ENCODE measurements around the gene PTPRC. TPM values are rescaled to one million over a fixed set of nuclear protein-coding genes. Genes with fewer than 3 reads are reported as not detected.

PTPRC gene
- total and polyA plus RNA-seq, 2 experiments from 2014 or later, result 0.66 to 0.86 TPM

DNA sequence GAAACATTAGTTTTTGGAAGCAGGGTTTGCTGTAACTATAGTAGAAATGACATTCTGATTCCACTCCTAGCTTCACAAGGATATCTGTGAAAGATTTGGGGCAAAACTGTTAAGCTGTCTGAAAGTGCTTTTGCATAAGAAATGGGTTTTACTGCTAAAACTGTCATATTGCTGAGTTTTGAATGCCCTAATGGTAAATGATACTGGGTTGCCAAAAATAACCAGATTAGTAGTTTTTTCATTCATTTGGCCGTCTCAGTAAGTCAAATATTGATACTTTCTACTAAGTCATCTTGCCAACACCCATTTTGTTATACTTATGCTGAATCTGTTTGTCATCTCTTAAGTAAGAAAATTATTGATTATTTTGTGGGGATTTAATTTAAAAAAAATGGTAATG lies 399 bp upstream of the PTPRC start:
- Histone ChIP-seq H3K4me3 (no peak overlapping the region), H3K4me1 (ENCODE audit: insufficient read depth) (peaks cover 8% of the 10 kb centered on the region), H2AFZ (peak overlapping the region; percentile 51; the same call in 1 of the 2 replicates), H3K27me3 (replicated peaks; ENCODE audit: insufficient read depth) (no peaks in the 10 kb centered on the region), H3K9me2 (ENCODE audit: insufficient read depth) (no peaks in the 10 kb centered on the region), H3K36me3 (ENCODE audit: low read depth) (no peaks in the 10 kb centered on the region), H3K27ac (no peak overlapping the region), H3K9ac (no peak overlapping the region), H3K9me3 (ENCODE audit: low read depth) (no peaks in the 10 kb centered on the region), H3K79me2 (ENCODE audit: insufficient read depth) (no peaks in the 10 kb centered on the region), H3K4me2 (ENCODE audit: unreplicated experiment) (no peak overlapping the region), H3F3A (ENCODE audit: insufficient read depth) (no peaks in the 10 kb centered on the region), H4K20me1 (ENCODE audit: insufficient read depth) (no peaks in the 10 kb centered on the region)
- 69 to 71% methylated on average over 1 of the region's 1 CpG for WGBS, 2 experiments (ENCODE audit: low coverage in 1 of 2, low lambda C conversion rate in 2 of 2, missing lambda C conversion rate in 2 of 2)
- TF ChIP-seq EZH2phosphoT487 (IDR thresholded peaks at IDR 0.05; ENCODE audit: insufficient read depth, low read depth) (no peak), EZH2 (IDR thresholded peaks at IDR 0.05; ENCODE audit: insufficient read depth, poor library complexity, severe bottlenecking) (no peak)
- in situ Hi-C loops (cut with MboI), result no loop called here
- DNase-seq, result no peak

- no peak overlapping the region for H2AFZ ChIP-seq
- H3K4me3 ChIP-seq, result no peak overlapping the region
- in situ Hi-C loops (cut with MboI), result no loop called here
Measured at GRCh38 chr1:198639671-198640143, 867 bp downstream of the PTPRC start.

DNA sequence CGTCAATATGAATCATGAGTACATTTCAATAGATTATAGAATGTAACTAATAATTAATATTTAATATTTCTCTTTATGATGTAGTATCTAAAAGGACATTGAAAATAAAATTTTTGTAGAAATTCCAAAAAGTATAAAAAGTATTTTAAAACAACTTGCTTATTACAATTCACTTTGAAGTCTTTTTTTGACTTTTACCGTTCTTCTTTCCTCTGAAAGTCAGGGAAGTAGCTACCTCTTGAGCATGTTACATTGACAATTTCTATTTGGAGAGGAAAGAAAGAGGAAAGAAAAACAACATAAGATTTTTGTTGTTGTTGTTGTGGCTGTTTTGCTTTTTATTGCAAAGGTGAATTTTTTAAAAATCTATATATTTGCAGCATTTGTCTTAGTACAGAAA lies 1.3 kb downstream of the PTPRC start:
- Histone ChIP-seq H3K9me2 (ENCODE audit: insufficient read depth) (no peaks in the 10 kb centered on the region), H3K27ac (no peak overlapping the region), H2AFZ (no peak overlapping the region), H3K9ac (no peak overlapping the region), H3K36me3 (ENCODE audit: low read depth) (no peaks in the 10 kb centered on the region), H3K4me3 (no peak overlapping the region), H3K79me2 (ENCODE audit: insufficient read depth) (no peaks in the 10 kb centered on the region), H3K4me1 (ENCODE audit: insufficient read depth) (peaks cover 8% of the 10 kb centered on the region), H3K9me3 (ENCODE audit: low read depth) (no peaks in the 10 kb centered on the region), H3K27me3 (replicated peaks; ENCODE audit: insufficient read depth) (no peaks in the 10 kb centered on the region), H4K20me1 (ENCODE audit: insufficient read depth) (no peaks in the 10 kb centered on the region), H3F3A (ENCODE audit: insufficient read depth) (no peaks in the 10 kb centered on the region), H3K4me2 (ENCODE audit: unreplicated experiment) (no peak overlapping the region)
- WGBS, 2 experiments (ENCODE audit: low coverage in 1 of 2, low lambda C conversion rate in 2 of 2, missing lambda C conversion rate in 2 of 2), result 98 to 100% methylated on average over 2 of the region's 2 CpGs
- in situ Hi-C loops (cut with MboI), result no loop called here
- DNase-seq, result no peak
- no peak for TF ChIP-seq EZH2 (IDR thresholded peaks at IDR 0.05; ENCODE audit: insufficient read depth, poor library complexity, severe bottlenecking)
- no peak for TF ChIP-seq EZH2phosphoT487 (IDR thresholded peaks at IDR 0.05; ENCODE audit: insufficient read depth, low read depth)

More at GRCh38 chr1:198639671-198640143, 867 bp downstream of the PTPRC start:
- Histone ChIP-seq H3F3A (ENCODE audit: insufficient read depth) (no peaks in the 10 kb centered on the region), H3K27me3 (replicated peaks; ENCODE audit: insufficient read depth) (no peaks in the 10 kb centered on the region), H3K36me3 (ENCODE audit: low read depth) (no peaks in the 10 kb centered on the region), H3K9ac (no peak overlapping the region), H3K4me1 (ENCODE audit: insufficient read depth) (peaks cover 8% of the 10 kb centered on the region), H3K9me2 (ENCODE audit: insufficient read depth) (no peaks in the 10 kb centered on the region), H3K79me2 (ENCODE audit: insufficient read depth) (no peaks in the 10 kb centered on the region), H3K9me3 (ENCODE audit: low read depth) (no peaks in the 10 kb centered on the region), H3K27ac (no peak overlapping the region), H3K4me2 (ENCODE audit: unreplicated experiment) (no peak overlapping the region), H4K20me1 (ENCODE audit: insufficient read depth) (no peaks in the 10 kb centered on the region)
- WGBS, 2 experiments (ENCODE audit: low coverage in 1 of 2, low lambda C conversion rate in 2 of 2, missing lambda C conversion rate in 2 of 2), result 93 to 100% methylated on average over 1 of the region's 1 CpG
- no peak for DNase-seq
- TF ChIP-seq EZH2 (IDR thresholded peaks at IDR 0.05; ENCODE audit: insufficient read depth, poor library complexity, severe bottlenecking) (no peak), EZH2phosphoT487 (IDR thresholded peaks at IDR 0.05; ENCODE audit: insufficient read depth, low read depth) (no peak)

DNA sequence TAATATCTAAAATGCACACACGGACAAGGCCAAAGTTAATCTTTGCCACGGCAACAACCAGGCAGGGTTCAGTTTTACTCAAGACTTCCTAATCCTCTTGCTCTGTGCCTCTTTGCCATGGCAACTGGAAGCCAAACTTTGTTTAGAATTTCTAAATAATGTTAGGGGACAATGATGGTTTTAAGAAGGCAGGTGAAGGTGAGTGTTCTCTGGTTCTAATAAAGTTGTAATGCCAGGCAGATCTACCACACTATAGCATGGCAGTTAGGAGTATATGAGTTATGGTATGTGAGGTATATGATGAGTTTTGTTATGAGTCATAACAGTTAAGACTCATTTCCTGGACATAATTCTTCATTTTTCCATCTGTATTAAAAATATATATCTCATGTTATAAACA lies 2.7 kb downstream of the PTPRC start:
- Histone ChIP-seq H2AFZ (peak overlapping the region; percentile 6; the same call in 1 of the 2 replicates), H3K9me2 (ENCODE audit: insufficient read depth) (no peaks in the 10 kb centered on the region), H3K79me2 (ENCODE audit: insufficient read depth) (no peaks in the 10 kb centered on the region), H4K20me1 (ENCODE audit: insufficient read depth) (no peaks in the 10 kb centered on the region), H3K4me1 (ENCODE audit: insufficient read depth) (peaks cover 8% of the 10 kb centered on the region), H3K36me3 (ENCODE audit: low read depth) (no peaks in the 10 kb centered on the region), H3K4me2 (ENCODE audit: unreplicated experiment) (no peak overlapping the region), H3K27ac (no peak overlapping the region), H3K27me3 (replicated peaks; ENCODE audit: insufficient read depth) (no peaks in the 10 kb centered on the region), H3K9ac (no peak overlapping the region), H3K9me3 (ENCODE audit: low read depth) (no peaks in the 10 kb centered on the region), H3K4me3 (no peak overlapping the region), H3F3A (ENCODE audit: insufficient read depth) (no peaks in the 10 kb centered on the region)
- in situ Hi-C loops (cut with MboI), result no loop called here
- DNase-seq, result peak; percentile 13
- WGBS, 2 experiments (ENCODE audit: low coverage in 1 of 2, low lambda C conversion rate in 2 of 2, missing lambda C conversion rate in 2 of 2), result 77 to 80% methylated on average over 2 of the region's 2 CpGs
- TF ChIP-seq EZH2phosphoT487 (IDR thresholded peaks at IDR 0.05; ENCODE audit: insufficient read depth, low read depth), result no peak
- no peak for TF ChIP-seq EZH2 (IDR thresholded peaks at IDR 0.05; ENCODE audit: insufficient read depth, poor library complexity, severe bottlenecking)

All from GM23248 (cell line).